HepG2 (cell line): ENCODE measurements around the gene VWA3B. TPM values are rescaled to one million over a fixed set of nuclear protein-coding genes. Genes with fewer than 3 reads are reported as not detected.

ENCODE experiments used
- ATAC-seq: fragments of 200-7000 bp; cut with Tn5 transposase; 3 replicates; pipeline ENCODE4 v1.9.1; 2020; ENCODE audit warnings: mild to moderate bottlenecking, moderate library complexity
- BruUV-seq: library from RNA; stranded (reverse); fragments of 400-500 nt; replicated peaks from 2 replicates; lab custom pipeline; 2021; lab: Mats Ljungman, UMichigan
- CTCF ChIA-PET: fragments of 300-600 bp; formaldehyde crosslinking; extraction: SDS; loops from one replicate; lab custom pipeline; 2021; ENCODE audit warnings: low total read pairs, inconsistent platforms, low intra/inter-chr PET ratio; lab: Yijun Ruan, JAX
- POLR2A ChIA-PET: fragments of 350-600 bp; sonication (Branson Sonifier 250); formaldehyde crosslinking; loops from one replicate; lab custom pipeline; 2020; ENCODE audit warnings: antibody characterized with exemption, inconsistent platforms; lab: Yijun Ruan, JAX
- DNase-seq: peaks from one replicate; pipeline ENCODE4 v3.0.0-alpha.2; 2015; ENCODE audit warnings: low spot score
- FAIRE-seq: peaks from 3 replicates; lab custom pipeline; 2011; peaks lifted over from hg19 to GRCh38; lab: Jason Lieb, UNC
- H2AFZ ChIP-seq: one replicate; pipeline ENCODE4 v1.6.1; 2011; ENCODE audit warnings: low read length, inconsistent platforms
- H3K27ac ChIP-seq: fragments of 300-600 bp; 3 replicates; pipeline ENCODE4 v1.8.0; 2011; ENCODE audit warnings: mixed run types, mild to moderate bottlenecking, mixed read lengths, low read length, inconsistent platforms; ENCODE audit not compliant: insufficient read depth; ENCODE audit errors: extremely low read length
- H3K27me3 ChIP-seq, 2 experiments: fragments of 200-600 bp in 1 of 2; 2 replicates in 1 of 2; 3 replicates in 1 of 2; pipeline versions ENCODE4 v1.6.0 to v1.8.0; 2011; ENCODE audit warnings: low read length in 2 of 2, mild to moderate bottlenecking in 2 of 2, moderate library complexity in 2 of 2, inconsistent platforms in 1 of 2; ENCODE audit not compliant: insufficient read depth in 2 of 2, control insufficient read depth in 1 of 2
- H3K36me3 ChIP-seq, 2 experiments: fragments of 200-600 bp in 1 of 2; replicated peaks in 1 of 2; 2 replicates in 1 of 2; 3 replicates in 1 of 2; pipeline versions ENCODE4 v1.5.1 to v1.8.0; 2011; ENCODE audit warnings: low read length in 2 of 2, inconsistent platforms in 1 of 2; ENCODE audit not compliant: insufficient read depth in 2 of 2, control insufficient read depth in 1 of 2
- H3K4me1 ChIP-seq: 2 replicates; pipeline ENCODE4 v1.5.1; 2012; ENCODE audit warnings: low read length, inconsistent platforms; ENCODE audit not compliant: insufficient read depth
- H3K4me2 ChIP-seq: 2 replicates; pipeline ENCODE4 v1.6.0; 2011; ENCODE audit warnings: low read depth, low read length, inconsistent platforms
- H3K4me3 ChIP-seq, 3 experiments: fragments of 200-600 bp in 1 of 3; sonication (generic), shearing (Covaris generic) in 1 of 3; replicated peaks in 1 of 3; 2 replicates each; pipeline ENCODE4 v1.5.1; 2011 to 2016; ENCODE audit warnings: low read length in 3 of 3, inconsistent platforms in 2 of 3, low read depth in 2 of 3, mild to moderate bottlenecking in 2 of 3, control low read depth in 1 of 3, mixed read lengths in 1 of 3; ENCODE audit not compliant: insufficient read depth in 1 of 3
- H3K79me2 ChIP-seq: one replicate; pipeline ENCODE4 v1.6.1; 2011; ENCODE audit warnings: low read length, inconsistent platforms; ENCODE audit not compliant: insufficient read depth
- H3K9ac ChIP-seq: 2 replicates; pipeline ENCODE4 v1.6.0; 2011; ENCODE audit warnings: mild to moderate bottlenecking, low read depth, low read length, inconsistent platforms; ENCODE audit not compliant: insufficient read depth
- H3K9me3 ChIP-seq: 2 replicates; pipeline ENCODE4 v1.5.1; 2012; ENCODE audit warnings: mild to moderate bottlenecking, low read length
- H4K20me1 ChIP-seq: 2 replicates; pipeline ENCODE4 v1.6.0; 2011; ENCODE audit warnings: inconsistent platforms, mild to moderate bottlenecking, low read length, moderate library complexity; ENCODE audit not compliant: insufficient read depth
- ATF7 ChIP-seq, 2 experiments: fragments of 450-650 bp in 1 of 2; sonication (generic) in 1 of 2; formaldehyde crosslinking in 1 of 2; IDR thresholded peaks; 2 replicates each; pipeline versions ENCODE4 v1.4.0 to v1.6.1; 2016 to 2020; ENCODE audit warnings: antibody characterized with exemption in 1 of 2, mild to moderate bottlenecking in 1 of 2, missing genetic modification reagents in 1 of 2
- FOXP1 ChIP-seq, 2 experiments: fragments of 450-650 bp in 1 of 2; IDR thresholded peaks; 2 replicates each; pipeline ENCODE4 v1.6.1; 2017 to 2018; ENCODE audit warnings: antibody characterized with exemption in 1 of 2
- ISX ChIP-seq: sonication (generic); formaldehyde crosslinking; conservative IDR thresholded peaks from 2 replicates; pipeline ENCODE4 v1.5.0; 2020; ENCODE audit warnings: missing genetic modification reagents
- JDP2 ChIP-seq: sonication (generic); formaldehyde crosslinking; IDR thresholded peaks from 2 replicates; pipeline ENCODE4 v1.8.1; 2022; ENCODE audit warnings: missing genetic modification reagents, borderline replicate concordance
- MLLT10 ChIP-seq: sonication (generic); formaldehyde crosslinking; IDR thresholded peaks from 2 replicates; pipeline ENCODE4 v1.4.0; 2020; ENCODE audit warnings: missing genetic modification reagents
- MXI1 ChIP-seq: IDR thresholded peaks from 3 replicates; pipeline ENCODE4 v1.6.1; 2012; ENCODE audit warnings: low read depth, low read length, inconsistent platforms, borderline replicate concordance
- PCBP1 ChIP-seq: fragments of 200-400 bp; formaldehyde crosslinking; IDR thresholded peaks from 2 replicates; pipeline ENCODE4 v1.6.1; 2017; ENCODE audit warnings: mild to moderate bottlenecking, low read depth, low read length, borderline replicate concordance
- SAP130 ChIP-seq: IDR thresholded peaks from 2 replicates; pipeline ENCODE4 v1.6.1; 2016; ENCODE audit warnings: low read depth
- SMC3 ChIP-seq: IDR thresholded peaks from 2 replicates; pipeline ENCODE4 v1.6.1; 2011; ENCODE audit warnings: low read length, improper control_type of control experiment
- STAG1 ChIP-seq: sonication (generic); formaldehyde crosslinking; IDR thresholded peaks from 2 replicates; pipeline ENCODE4 v1.4.0; 2020; ENCODE audit warnings: missing genetic modification reagents
- ZNF207 ChIP-seq: fragments of 450-650 bp; IDR thresholded peaks from 2 replicates; pipeline ENCODE4 v1.6.1; 2016; ENCODE audit warnings: antibody characterized with exemption, borderline replicate concordance
- ZNF274 ChIP-seq: sonication (generic); formaldehyde crosslinking; IDR thresholded peaks from 2 replicates; pipeline ENCODE4 v1.5.1; 2020; ENCODE audit warnings: mild to moderate bottlenecking, missing genetic modification reagents
- ZNF589 ChIP-seq: sonication (generic); formaldehyde crosslinking; conservative IDR thresholded peaks from 2 replicates; pipeline ENCODE4 v1.8.0; 2022; ENCODE audit warnings: mild to moderate bottlenecking, moderate library complexity, missing genetic modification reagents
- WGBS: methylation state at CpG from one replicate; pipeline ENCODE4 v1.1.6; 2017; ENCODE audit warnings: low lambda C conversion rate; 5-methylcytosine and 5-hydroxymethylcytosine counted together
- in situ Hi-C: cut with HindIII; loops from 2 replicates; pipeline ENCODE4 v1.10.0; 2017; ENCODE audit warnings: low pct_unique_long_range_greater_than_20kb; ENCODE audit not compliant: extremely low pct_ligation_motif_present
- intact Hi-C: fragments of 100-400 bp; cut with micrococcal nuclease; formaldehyde crosslinking; loops from one replicate; pipeline ENCODE4 v1.10.0; 2022; ENCODE audit not compliant: unreplicated experiment
- polyA plus RNA-seq, 8 experiments: library from polyadenylated mRNA; depleted of rRNA in 3 of 8; stranded (reverse) in 7 of 8; unstranded in 1 of 8; fragments of >200 nt; fragmentation: Illumina TruSeq in 4 of 8; extraction: Trizol in 4 of 8; gene quantifications; 2 replicates each; pipeline versions ENCODE4 v1.2.1 to v1.2.3, GENCODE V29; 2011 to 2016; ENCODE audit warnings: low read depth in 4 of 8, missing spikeins in 1 of 8, mixed read lengths in 1 of 8; ENCODE audit not compliant: insufficient read depth in 1 of 8
- total RNA-seq, 5 experiments: library from RNA; depleted of rRNA; stranded (reverse); fragments of >200 nt; fragmentation: Illumina TruSeq; extraction: Trizol; gene quantifications; 2 replicates each; pipeline ENCODE4 v1.2.3, GENCODE V29; 2016; ENCODE audit warnings: low read depth in 1 of 5
- TF ChIP-seq, protein P1 (sequence below): sonication (generic); formaldehyde crosslinking; IDR thresholded peaks from 2 replicates; pipeline ENCODE4 v1.4.0; 2020; ENCODE audit warnings: missing genetic modification reagents, borderline replicate concordance

VWA3B gene
- total and polyA plus RNA-seq, 2 of the 13 experiments (the other 11 are each of a cell fraction or from before 2014, with no cell fraction given): not detected

- TF ChIP-seq ZNF207 (no peak), ISX (no peak), STAG1 (CRISPR knock-in tag) (peak; percentile 72), SAP130 (CRISPR knock-in tag) (no peak), SMC3 (0 out of 2 replicates have a peak, but pooled peaks have one; percentile 3), ZNF274 (CRISPR knock-in tag) (no peak), ZNF589 (CRISPR knock-in tag) (no peak), MXI1 (no peak), PCBP1 (no peak)
- TF ChIP-seq, protein P1, sequence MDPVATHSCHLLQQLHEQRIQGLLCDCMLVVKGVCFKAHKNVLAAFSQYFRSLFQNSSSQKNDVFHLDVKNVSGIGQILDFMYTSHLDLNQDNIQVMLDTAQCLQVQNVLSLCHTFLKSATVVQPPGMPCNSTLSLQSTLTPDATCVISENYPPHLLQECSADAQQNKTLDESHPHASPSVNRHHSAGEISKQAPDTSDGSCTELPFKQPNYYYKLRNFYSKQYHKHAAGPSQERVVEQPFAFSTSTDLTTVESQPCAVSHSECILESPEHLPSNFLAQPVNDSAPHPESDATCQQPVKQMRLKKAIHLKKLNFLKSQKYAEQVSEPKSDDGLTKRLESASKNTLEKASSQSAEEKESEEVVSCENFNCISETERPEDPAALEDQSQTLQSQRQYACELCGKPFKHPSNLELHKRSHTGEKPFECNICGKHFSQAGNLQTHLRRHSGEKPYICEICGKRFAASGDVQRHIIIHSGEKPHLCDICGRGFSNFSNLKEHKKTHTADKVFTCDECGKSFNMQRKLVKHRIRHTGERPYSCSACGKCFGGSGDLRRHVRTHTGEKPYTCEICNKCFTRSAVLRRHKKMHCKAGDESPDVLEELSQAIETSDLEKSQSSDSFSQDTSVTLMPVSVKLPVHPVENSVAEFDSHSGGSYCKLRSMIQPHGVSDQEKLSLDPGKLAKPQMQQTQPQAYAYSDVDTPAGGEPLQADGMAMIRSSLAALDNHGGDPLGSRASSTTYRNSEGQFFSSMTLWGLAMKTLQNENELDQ: no peak
- TF ChIP-seq, all 625 proteins: peak for 3
These were observed 70.6 kb downstream of the VWA3B start (continued) for GRCh38 chr2:98157557-98157956.

DNA sequence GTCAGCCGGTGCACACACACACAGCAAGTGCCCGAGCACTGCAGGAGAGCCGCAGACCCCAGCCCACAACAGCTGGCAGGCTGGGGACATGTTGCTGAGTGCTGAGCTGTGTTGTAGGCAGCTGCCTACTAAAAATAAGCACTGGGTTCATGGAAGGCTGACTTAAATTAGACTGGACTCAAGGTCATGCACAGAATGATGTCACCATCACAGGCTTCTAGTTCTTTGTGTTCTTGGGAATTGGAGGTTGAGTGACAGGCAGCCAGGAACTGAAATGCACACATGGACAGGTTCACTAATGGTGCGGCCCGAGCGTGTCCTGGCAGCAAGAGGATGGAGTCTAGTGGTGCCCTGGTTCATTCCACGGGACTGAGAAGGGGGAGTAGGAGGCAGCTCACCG, 71.3 kb downstream of the VWA3B start:
- in situ Hi-C loops: loop anchor here (10.0 kb wide), 1 partner anchor 354 kb away; no protein-coding TSS in a partner anchor
- POLR2A ChIA-PET: no interaction called here
- WGBS: 42% methylated on average over 8 of the region's 8 CpGs
- no peak overlapping the region for H3K9ac ChIP-seq
- no peaks in the 10 kb centered on the region for H3K4me1 ChIP-seq
- H4K20me1 ChIP-seq: no peaks in the 10 kb centered on the region
- TF ChIP-seq FOXP1 (IDR thresholded peaks at IDR 0.05) (no peak), FOXP1 (CRISPR knock-in tag; IDR thresholded peaks at IDR 0.05) (no peak), MLLT10 (CRISPR knock-in tag) (no peak), JDP2 (CRISPR knock-in tag) (no peak), ATF7 (IDR thresholded peaks at IDR 0.05) (peak; percentile 49), ATF7 (CRISPR knock-in tag; IDR thresholded peaks at IDR 0.05) (no peak)
- TF ChIP-seq, all 625 proteins: peak for 1
- Histone ChIP-seq H3K4me3 (no peak overlapping the region), H3K9me3 (no peaks in the 10 kb centered on the region), H3K27ac (no peak overlapping the region), H3K36me3 (no peaks in the 10 kb centered on the region), H3K79me2 (no peaks in the 10 kb centered on the region), H3K4me2 (no peak overlapping the region), H3K27me3 (peaks cover 2 to 32% of the 10 kb centered on the region in 2 experiments; a peak in 4 of 5 replicates), H2AFZ (no peak overlapping the region)
- no peak for FAIRE-seq
- peak; percentile 19 for DNase-seq
- CTCF ChIA-PET: interaction anchor here (1.7 kb wide), 1 partner anchor 351 kb away, joined by 5 read pairs; no protein-coding TSS in a partner anchor
- no peak for ATAC-seq
- intact Hi-C loops: no loop called here
- no TSS peak for BruUV-seq
